ENCODE data around the gene PCSK6. TPM values are rescaled to one million over a fixed set of nuclear protein-coding genes. Genes with fewer than 3 reads are reported as not detected.
"Not testable (repeated sequence)": the region's sequence is repeated elsewhere in the genome, so short reads cannot be mapped to it uniquely, and the experiment has no call there.

The PCSK6 gene
- total RNA-seq, 1 donor from 2014 or later: 6.8 TPM

DNA sequence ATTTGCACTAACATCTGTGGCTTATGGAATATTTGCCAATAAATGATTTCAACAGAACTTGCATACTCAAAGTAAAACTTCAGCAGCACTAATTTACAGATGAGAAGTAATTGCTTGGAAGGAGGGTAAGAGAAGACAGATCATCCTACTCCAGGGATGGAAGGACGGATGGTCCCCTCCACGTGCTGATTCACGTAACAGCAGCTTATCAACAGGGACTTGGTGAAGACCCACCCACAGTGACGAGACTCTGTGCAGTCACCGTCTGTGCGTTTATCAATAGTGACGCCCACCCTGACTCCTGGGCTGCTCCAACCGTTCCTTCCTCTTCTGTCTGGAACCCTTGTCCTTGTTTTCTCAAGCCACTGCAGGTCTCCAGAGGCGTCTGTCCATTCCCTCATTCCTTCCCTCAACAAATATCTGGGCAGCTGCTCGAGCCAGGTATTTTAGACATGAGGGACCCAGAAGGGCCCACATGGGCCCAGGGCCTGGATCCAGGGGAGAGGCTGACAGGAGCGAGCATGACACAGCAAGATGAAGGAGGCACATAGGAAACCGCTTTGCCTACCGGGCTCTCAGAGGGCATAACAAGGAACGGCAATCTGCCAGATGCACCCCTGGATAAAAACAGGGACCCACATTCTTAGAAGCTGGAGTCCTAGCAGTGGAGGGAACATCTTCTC lies 33.3 kb downstream of the PCSK6 start:
- TF ChIP-seq, protein P1, sequence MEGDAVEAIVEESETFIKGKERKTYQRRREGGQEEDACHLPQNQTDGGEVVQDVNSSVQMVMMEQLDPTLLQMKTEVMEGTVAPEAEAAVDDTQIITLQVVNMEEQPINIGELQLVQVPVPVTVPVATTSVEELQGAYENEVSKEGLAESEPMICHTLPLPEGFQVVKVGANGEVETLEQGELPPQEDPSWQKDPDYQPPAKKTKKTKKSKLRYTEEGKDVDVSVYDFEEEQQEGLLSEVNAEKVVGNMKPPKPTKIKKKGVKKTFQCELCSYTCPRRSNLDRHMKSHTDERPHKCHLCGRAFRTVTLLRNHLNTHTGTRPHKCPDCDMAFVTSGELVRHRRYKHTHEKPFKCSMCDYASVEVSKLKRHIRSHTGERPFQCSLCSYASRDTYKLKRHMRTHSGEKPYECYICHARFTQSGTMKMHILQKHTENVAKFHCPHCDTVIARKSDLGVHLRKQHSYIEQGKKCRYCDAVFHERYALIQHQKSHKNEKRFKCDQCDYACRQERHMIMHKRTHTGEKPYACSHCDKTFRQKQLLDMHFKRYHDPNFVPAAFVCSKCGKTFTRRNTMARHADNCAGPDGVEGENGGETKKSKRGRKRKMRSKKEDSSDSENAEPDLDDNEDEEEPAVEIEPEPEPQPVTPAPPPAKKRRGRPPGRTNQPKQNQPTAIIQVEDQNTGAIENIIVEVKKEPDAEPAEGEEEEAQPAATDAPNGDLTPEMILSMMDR (IDR thresholded peaks at IDR 0.05; ENCODE audit: insufficient read depth, low read length, severe bottlenecking): no peak
- Histone ChIP-seq H3K27me3 (ENCODE audit: control insufficient read depth, insufficient read depth, low read length) (peaks cover 2% of the 10 kb centered on the region), H3K4me3 (ENCODE audit: low read depth, low read length) (no peak overlapping the region), H3K36me3 (ENCODE audit: control insufficient read depth, insufficient read depth, low read length) (no peaks in the 10 kb centered on the region)
- DNase-seq (ENCODE audit: low read depth) (no peak), FAIRE-seq (no peak)

DNA sequence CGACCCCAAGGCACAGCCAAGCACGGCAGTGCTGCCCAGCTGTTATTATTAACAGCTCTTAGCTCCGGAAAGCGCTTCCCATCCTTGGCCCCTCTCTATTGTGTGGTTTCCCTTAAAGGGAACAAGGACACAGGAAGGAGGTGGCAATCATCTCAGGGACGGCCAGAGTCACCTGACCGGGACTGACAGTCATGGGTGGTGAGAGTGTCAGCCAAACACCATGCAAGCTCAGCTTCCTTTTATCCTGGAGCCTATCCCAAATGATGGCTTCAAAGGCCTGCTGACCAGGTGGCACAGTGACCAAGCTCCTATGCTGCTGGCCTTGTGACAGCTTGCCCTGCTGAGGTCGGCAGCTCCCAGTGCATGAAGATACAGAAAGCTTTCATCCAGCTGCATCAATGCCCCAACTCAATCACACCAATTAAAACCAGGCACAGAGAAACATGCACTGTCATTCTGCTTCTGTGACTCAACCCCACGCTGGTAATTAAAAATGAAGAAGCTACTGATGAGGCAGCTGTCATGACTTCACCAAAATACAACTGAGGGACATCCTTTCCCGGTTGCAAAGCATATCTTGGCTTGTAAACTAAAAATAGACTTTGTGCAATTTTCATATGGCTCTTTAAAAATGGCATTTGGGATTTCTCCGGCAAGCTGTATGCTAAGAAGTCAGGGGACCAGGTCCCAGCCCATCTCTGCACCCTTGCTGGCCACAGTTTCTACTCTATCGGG lies 34.0 kb downstream of the PCSK6 start:
- H3K36me3 ChIP-seq (ENCODE audit: control insufficient read depth, insufficient read depth, low read length): no peaks in the 10 kb centered on the region
- H3K4me3 ChIP-seq (ENCODE audit: low read depth, low read length): no peak overlapping the region
- FAIRE-seq: no peak
- no peak for DNase-seq (ENCODE audit: low read depth)
- peaks cover 2% of the 10 kb centered on the region for H3K27me3 ChIP-seq (ENCODE audit: control insufficient read depth, insufficient read depth, low read length)
- TF ChIP-seq, protein P1 (IDR thresholded peaks at IDR 0.05; ENCODE audit: insufficient read depth, low read length, severe bottlenecking): no peak

DNA sequence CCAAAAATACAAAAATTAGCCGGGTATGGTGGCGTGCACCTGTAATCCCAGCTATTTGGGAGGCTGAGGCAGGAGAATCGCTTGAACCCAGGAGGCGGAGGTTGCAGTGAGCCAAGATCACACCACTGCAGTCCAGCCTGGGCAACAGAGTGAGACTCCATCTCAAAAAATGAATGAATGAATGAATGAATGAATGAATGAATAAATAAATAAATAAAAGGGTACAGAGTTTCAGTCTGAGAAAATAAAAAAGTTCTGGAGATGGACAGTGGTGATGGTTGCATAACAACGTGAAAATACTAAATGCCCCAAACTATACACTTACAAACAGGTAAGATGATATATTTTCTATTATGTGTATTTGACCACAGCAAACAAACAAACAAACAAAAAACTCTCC lies 34.7 kb downstream of the PCSK6 start:
- H3K4me3 ChIP-seq (ENCODE audit: low read depth, low read length); FAIRE-seq; DNase-seq (ENCODE audit: low read depth): not testable (repeated sequence)

DNA sequence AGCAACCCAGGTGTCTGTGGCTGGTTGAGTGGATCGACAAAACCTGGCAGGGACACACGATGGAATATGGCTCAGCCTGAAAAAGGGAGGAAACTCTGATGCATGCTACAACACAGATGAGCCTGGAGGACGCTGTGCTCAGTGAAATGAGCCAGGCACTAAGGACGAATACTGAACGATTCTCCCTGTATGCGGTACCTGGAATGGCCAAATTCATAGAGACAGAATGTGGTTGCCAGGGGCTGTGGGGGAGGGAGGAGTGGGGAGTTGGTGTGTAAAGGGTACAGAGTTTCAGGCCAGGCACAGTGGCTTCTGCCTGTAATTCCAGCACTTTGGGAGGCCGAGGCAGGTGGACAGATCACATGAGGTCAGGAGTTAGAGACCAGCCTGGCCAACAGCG lies 35.1 kb downstream of the PCSK6 start:
- Histone ChIP-seq H3K4me3 (ENCODE audit: low read depth, low read length) (no peak overlapping the region), H3K27me3 (ENCODE audit: control insufficient read depth, insufficient read depth, low read length) (peaks cover 2% of the 10 kb centered on the region), H3K36me3 (ENCODE audit: control insufficient read depth, insufficient read depth, low read length) (no peaks in the 10 kb centered on the region)
- DNase-seq (ENCODE audit: low read depth): no peak
- TF ChIP-seq, protein P1 (IDR thresholded peaks at IDR 0.05; ENCODE audit: insufficient read depth, low read length, severe bottlenecking): no peak
- FAIRE-seq: no peak

More for the DNA sequence above, 34.7 kb downstream of the PCSK6 start:
- H3K27me3 ChIP-seq (ENCODE audit: control insufficient read depth, insufficient read depth, low read length); H3K36me3 ChIP-seq (ENCODE audit: control insufficient read depth, insufficient read depth, low read length): not testable (repeated sequence)

DNA sequence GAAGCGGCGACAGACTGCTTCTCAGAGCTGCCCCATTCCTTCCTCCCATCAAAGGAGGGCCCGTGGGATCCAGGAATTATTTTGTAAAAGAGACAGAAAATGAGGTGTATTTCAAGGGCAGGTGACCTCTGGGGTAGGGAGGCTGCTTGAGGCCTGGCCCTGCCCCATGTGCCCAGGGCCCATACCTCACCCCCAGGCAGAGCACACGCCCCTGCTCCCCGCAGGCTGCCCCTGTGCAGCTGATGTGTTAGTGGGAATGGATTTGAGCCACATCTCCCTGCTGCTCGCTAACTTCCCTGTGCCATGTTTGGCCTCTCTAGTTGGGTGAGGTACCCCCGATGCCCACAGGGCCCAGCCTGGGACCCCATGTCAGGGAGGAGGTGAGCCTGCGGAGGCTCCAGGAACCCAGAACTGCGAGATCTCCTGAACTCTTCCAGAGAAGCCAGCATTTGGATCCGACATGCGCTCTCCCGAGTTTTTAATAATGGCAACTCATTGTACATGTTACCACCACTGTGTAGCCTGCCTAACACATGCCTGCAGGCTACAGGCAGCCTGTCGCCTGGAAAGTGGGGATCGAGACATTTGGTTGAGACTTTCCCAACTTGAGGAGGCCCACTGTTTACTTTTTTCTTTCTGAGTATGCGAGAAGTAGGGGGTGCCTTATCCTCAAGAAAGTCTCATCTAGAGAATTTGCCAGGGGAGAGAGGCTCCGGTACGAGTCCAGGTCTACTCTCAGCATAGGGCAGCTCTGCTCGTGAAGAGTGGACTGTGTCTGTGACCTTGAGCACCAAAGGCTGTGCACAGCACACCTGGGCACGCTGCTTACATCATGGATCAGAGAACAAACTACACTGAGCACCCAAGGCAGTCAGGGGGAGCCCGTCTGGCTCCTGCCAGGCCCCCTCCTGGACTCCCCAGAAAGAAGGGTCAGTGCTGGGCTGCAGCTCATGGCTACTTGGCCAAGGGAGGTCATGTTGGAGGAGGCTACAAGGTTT lies 36.1 kb downstream of the PCSK6 start:
- Histone ChIP-seq H3K4me3 (ENCODE audit: low read depth, low read length) (no peak overlapping the region), H3K27me3 (ENCODE audit: control insufficient read depth, insufficient read depth, low read length) (peaks cover 2% of the 10 kb centered on the region), H3K36me3 (ENCODE audit: control insufficient read depth, insufficient read depth, low read length) (no peaks in the 10 kb centered on the region)
- no peak for DNase-seq (ENCODE audit: low read depth)
- FAIRE-seq: no peak
- TF ChIP-seq, protein P1 (IDR thresholded peaks at IDR 0.05; ENCODE audit: insufficient read depth, low read length, severe bottlenecking): no peak

DNA sequence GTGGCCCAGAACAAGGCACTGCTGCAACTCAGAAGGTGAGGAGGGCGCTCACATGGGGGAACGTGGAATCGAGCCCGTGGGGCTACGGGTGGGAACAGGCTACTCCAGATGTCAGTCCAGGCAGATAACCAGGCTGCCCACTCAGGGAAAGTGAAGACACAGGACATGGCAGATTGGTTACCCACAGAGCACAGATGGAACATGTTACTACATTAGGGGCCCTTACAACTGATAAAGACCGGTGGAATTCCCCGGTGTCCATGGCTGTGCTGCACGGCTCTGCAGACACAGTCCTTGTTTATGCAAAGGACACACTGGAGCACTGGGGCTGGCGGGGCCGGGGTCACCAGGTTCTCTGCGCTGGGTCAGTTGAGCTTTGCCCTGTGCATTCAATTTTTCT lies 36.9 kb downstream of the PCSK6 start:
- no peak for DNase-seq (ENCODE audit: low read depth)
- TF ChIP-seq, protein P1 (IDR thresholded peaks at IDR 0.05; ENCODE audit: insufficient read depth, low read length, severe bottlenecking): no peak
- Histone ChIP-seq H3K4me3 (ENCODE audit: low read depth, low read length) (no peak overlapping the region), H3K36me3 (ENCODE audit: control insufficient read depth, insufficient read depth, low read length) (no peaks in the 10 kb centered on the region), H3K27me3 (ENCODE audit: control insufficient read depth, insufficient read depth, low read length) (peaks cover 2% of the 10 kb centered on the region)
- no peak for FAIRE-seq

Data from bronchial epithelial cell (primary cell).